Stomach (tissue), 9 donors: Measurements from ENCODE around the gene GNB1L. TPM values are rescaled to one million over a fixed set of nuclear protein-coding genes. Genes with fewer than 3 reads are reported as not detected.
A peak's percentile ranks its signal among the peaks of the same experiment; 100 is the strongest.

Experiments
- DNase-seq, 2 donors: peaks; one replicate each; pipeline versions ENCODE4 v3.0.0 to v3.0.0-alpha.2; 2013 to 2019
- H3K27ac ChIP-seq, 5 donors: fragments of 200-600 bp in 4 of 5; sonication (generic) in 4 of 5; one replicate each; pipeline ENCODE4 v1.5.1; 2013 to 2019; ENCODE audit warnings: mild to moderate bottlenecking in 1 of 5, moderate library complexity in 1 of 5
- H3K27me3 ChIP-seq, 3 donors: fragments of 200-600 bp; sonication (generic); one replicate each; pipeline ENCODE4 v1.5.1; 2017 to 2019; ENCODE audit warnings: mixed run types in 1 of 3
- H3K36me3 ChIP-seq, 4 donors: fragments of 200-600 bp; sonication (generic); 1 replicate in 3 of 4; 2 replicates in 1 of 4; pipeline ENCODE4 v1.5.1; 2016 to 2019
- H3K4me1 ChIP-seq, 4 donors: fragments of 200-600 bp; sonication (generic); one replicate each; pipeline ENCODE4 v1.5.1; 2016 to 2019
- H3K4me3 ChIP-seq, 4 donors: fragments of 200-600 bp; sonication (generic) in 3 of 4; one replicate each; pipeline ENCODE4 v1.5.1; 2016 to 2019; ENCODE audit warnings: mild to moderate bottlenecking in 1 of 4
- H3K9me3 ChIP-seq, 4 donors: fragments of 200-600 bp; sonication (generic); one replicate each; pipeline ENCODE4 v1.5.1; 2016 to 2019
- EP300 ChIP-seq: sonication (generic); formaldehyde crosslinking; IDR thresholded peaks from one replicate; pipeline ENCODE4 v1.6.1; 2017; ENCODE audit warnings: antibody characterized with exemption
- POLR2A ChIP-seq, 4 donors: fragments of 450-650 bp; IDR thresholded peaks; one replicate each; pipeline ENCODE4 v1.6.1; 2016; ENCODE audit warnings: antibody characterized with exemption in 4 of 4, control low read depth in 2 of 4, mild to moderate bottlenecking in 1 of 4, moderate library complexity in 1 of 4
- POLR2AphosphoS5 ChIP-seq, 3 donors: sonication (generic); formaldehyde crosslinking; IDR thresholded peaks; one replicate each; pipeline ENCODE4 v1.6.1; 2016; ENCODE audit warnings: antibody characterized with exemption in 3 of 3
- WGBS, 5 donors: extraction: QIAGEN DNeasy Blood & Tissue Kit in 3 of 5; methylation state at CpG; one replicate each; pipeline versions ENCODE4 v1.1.5 to v1.1.7; 2013 to 2018; 5-methylcytosine and 5-hydroxymethylcytosine counted together
- intact Hi-C: fragments of 100-400 bp; cut with DNase I; formaldehyde crosslinking; loops from one replicate; pipeline ENCODE4 v1.15.1; 2023; ENCODE audit warnings: low total_unique reads
- polyA plus RNA-seq, 3 donors: library from polyadenylated mRNA; stranded (reverse); fragments of 200-250 nt; gene quantifications; one replicate each; pipeline ENCODE4 v1.2.3, GENCODE V29; 2013
- total RNA-seq, 5 donors: library from RNA; depleted of rRNA; stranded (reverse); fragments of >200 nt; gene quantifications; one replicate each; pipeline versions ENCODE4 v1.1.0 to v1.2.3, GENCODE V29; 2014 to 2016
- TF ChIP-seq, protein P1 (sequence below), 7 experiments: fragments of 450-650 bp in 4 of 7; fragments of 200-600 bp in 3 of 7; sonication (generic) in 3 of 7; IDR thresholded peaks; one replicate each; pipeline ENCODE4 v1.5.1; 2016 to 2019; ENCODE audit warnings: antibody characterized with exemption in 7 of 7, control low read depth in 2 of 7, mild to moderate bottlenecking in 1 of 7
- donor health status: healthy with polysubstance abuse.
- donor health status: Bipolar disorder and iron deficiency.
- donor health status: healthy.

Gene GNB1L
- total and polyA plus RNA-seq, 8 donors, result 0.29 to 6.8 (median 3.1) TPM; not detected in 1

DNA sequence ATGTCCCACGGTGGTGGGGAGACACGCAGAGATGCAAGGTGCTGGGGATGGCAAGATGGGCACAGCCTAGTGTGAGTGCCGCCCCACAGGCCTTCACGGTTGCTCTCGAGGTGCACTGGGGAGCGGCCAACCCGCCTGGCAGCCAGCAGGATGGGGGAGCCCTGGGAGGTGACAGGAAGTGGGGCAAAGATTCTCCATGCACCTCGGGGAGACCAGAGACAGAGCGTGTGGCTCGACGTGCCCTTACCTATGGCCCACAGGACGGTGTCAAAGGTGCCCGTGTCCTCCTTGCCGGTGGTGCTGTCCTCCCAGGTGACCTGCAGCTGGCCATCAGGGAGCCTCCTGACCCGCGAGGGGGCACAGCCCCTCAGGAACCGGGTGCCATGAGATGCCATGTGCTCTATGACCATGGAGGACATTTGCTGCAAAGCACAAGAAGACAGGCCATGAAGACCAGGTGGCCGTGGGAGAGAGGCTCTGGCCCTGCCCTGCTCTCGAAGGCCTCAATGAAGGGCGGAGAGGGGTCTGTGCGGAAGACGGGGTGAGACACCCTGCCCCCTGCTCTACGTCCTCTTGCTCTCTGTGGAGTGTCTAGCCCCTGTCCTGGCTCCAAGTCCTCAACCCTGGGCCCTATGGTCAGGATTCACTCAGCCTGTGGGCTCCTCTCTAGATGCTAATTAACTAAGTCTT is 40.6 kb upstream of the GNB1L start:
- TF ChIP-seq, protein P1, sequence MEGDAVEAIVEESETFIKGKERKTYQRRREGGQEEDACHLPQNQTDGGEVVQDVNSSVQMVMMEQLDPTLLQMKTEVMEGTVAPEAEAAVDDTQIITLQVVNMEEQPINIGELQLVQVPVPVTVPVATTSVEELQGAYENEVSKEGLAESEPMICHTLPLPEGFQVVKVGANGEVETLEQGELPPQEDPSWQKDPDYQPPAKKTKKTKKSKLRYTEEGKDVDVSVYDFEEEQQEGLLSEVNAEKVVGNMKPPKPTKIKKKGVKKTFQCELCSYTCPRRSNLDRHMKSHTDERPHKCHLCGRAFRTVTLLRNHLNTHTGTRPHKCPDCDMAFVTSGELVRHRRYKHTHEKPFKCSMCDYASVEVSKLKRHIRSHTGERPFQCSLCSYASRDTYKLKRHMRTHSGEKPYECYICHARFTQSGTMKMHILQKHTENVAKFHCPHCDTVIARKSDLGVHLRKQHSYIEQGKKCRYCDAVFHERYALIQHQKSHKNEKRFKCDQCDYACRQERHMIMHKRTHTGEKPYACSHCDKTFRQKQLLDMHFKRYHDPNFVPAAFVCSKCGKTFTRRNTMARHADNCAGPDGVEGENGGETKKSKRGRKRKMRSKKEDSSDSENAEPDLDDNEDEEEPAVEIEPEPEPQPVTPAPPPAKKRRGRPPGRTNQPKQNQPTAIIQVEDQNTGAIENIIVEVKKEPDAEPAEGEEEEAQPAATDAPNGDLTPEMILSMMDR (IDR thresholded peaks at IDR 0.05), result no peak
- TF ChIP-seq EP300 (no peak), POLR2A (IDR thresholded peaks at IDR 0.05) (no peak), POLR2AphosphoS5 (IDR thresholded peaks at IDR 0.05) (no peak)
- WGBS, 5 donors, result 87 to 96% (median 92%) methylated on average over 14 to 23 of the region's 23 CpGs
- Histone ChIP-seq H3K27ac (no peak overlapping the region), H3K9me3 (no peaks in the 10 kb centered on the region), H3K36me3 (peaks cover 4 to 97% (median 70%) of the 10 kb centered on the region in 4 donors), H3K27me3 (no peaks in the 10 kb centered on the region), H3K4me1 (peaks cover 9 to 27% (median 15%) of the 10 kb centered on the region in 4 donors), H3K4me3 (no peak overlapping the region)
- intact Hi-C loops, result no loop called here
- DNase-seq, result no peak

DNA sequence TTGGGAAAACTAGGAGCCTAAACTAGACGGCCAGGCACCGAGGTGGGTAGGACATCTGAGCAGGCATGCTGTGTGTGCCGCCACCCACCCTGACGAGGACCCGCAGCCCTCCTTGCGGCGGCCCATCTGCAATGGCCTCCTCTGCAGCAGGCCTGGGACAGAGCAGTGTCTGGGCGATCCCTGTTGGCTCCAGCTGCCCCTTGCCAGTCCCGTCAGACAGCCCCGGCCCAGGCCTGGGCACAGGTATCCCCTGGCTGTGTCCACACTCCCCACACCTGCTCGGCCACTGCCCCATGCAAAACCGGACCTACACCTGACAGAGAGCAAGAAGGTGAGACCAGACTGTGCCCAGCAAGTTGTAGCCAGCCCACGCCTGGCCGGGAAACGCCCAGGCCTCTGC is 38.7 kb upstream of the GNB1L start:
- intact Hi-C loops, result no loop called here
- Histone ChIP-seq H3K27me3 (no peaks in the 10 kb centered on the region), H3K36me3 (peaks cover 4 to 99% (median 69%) of the 10 kb centered on the region in 4 donors), H3K9me3 (no peaks in the 10 kb centered on the region), H3K4me3 (no peak overlapping the region), H3K27ac (no peak overlapping the region), H3K4me1 (peaks cover 9 to 27% (median 15%) of the 10 kb centered on the region in 4 donors)
- DNase-seq, result no peak
- WGBS, 5 donors, result 85 to 98% (median 93%) methylated on average over 10 to 15 of the region's 15 CpGs
- no peak for TF ChIP-seq POLR2AphosphoS5 (IDR thresholded peaks at IDR 0.05)
- no peak for TF ChIP-seq POLR2A (IDR thresholded peaks at IDR 0.05)
- TF ChIP-seq, protein P1 (IDR thresholded peaks at IDR 0.05), result no peak
- TF ChIP-seq EP300, result no peak

DNA sequence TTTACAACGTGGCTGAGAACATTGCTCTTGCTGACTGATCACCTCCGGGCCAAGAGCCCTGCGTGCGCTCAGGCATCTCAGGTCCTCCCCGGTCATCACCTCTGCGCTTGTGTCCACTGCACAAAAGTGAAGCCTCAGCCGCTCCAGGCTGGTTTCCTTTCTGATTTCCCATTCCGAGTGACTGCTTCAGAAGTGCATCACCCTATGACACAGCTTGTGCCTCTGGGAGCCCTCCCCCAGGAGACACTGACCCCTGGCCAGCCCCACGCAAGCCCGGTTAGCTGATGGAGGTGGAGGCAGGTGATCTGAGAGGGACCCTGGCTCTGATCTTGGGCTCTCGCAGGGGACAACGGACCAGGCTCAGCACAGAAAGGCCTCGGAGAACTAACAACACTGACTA is 38.3 kb upstream of the GNB1L start:
- Histone ChIP-seq H3K4me3 (no peak overlapping the region), H3K27me3 (no peaks in the 10 kb centered on the region), H3K4me1 (peaks cover 9 to 28% (median 15%) of the 10 kb centered on the region in 4 donors), H3K9me3 (no peaks in the 10 kb centered on the region), H3K27ac (peak overlapping the region in 1 of 5 donors; percentile 66), H3K36me3 (peaks cover 2 to 99% (median 68%) of the 10 kb centered on the region in 4 donors)
- TF ChIP-seq POLR2AphosphoS5 (IDR thresholded peaks at IDR 0.05) (no peak), POLR2A (IDR thresholded peaks at IDR 0.05) (no peak), EP300 (no peak)
- 87 to 92% (median 89%) methylated on average over 13 of the region's 13 CpGs for WGBS, 5 donors
- intact Hi-C loops, result no loop called here
- no peak for DNase-seq

DNA sequence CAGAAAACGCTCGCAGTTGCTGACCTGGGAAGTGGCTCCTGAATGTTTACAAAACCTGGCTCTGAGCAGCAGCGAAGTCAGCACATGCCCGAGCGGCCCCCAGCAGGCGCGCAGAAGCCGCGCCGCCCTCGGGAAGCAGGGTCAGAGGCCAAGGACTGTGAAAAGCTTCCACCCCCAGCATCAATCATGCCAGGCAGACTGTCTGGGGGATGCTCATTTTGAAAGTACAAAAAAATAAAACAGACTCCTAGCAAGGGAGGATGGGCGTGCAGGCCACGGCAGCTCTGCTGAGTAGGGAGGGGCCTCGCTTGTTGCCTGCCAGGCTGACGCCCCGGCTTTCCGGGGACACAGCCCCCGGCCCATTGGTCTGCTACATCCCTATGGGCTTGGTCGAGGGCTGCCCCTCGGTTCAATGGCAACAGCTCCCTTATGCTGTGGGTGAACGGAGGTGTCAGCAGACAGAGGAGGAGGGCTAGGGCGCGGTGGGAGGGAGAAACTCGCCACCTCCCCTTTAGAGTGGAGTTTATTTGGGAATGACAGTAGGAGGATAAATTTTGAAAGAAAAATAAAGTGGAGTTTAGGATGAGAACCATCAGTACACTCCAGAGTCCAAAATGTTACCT is 37.7 kb upstream of the GNB1L start:
- H3K4me1 ChIP-seq, result peaks cover 9 to 33% (median 15%) of the 10 kb centered on the region in 4 donors
- no peaks in the 10 kb centered on the region for H3K9me3 ChIP-seq
- intact Hi-C loops, result no loop called here
- TF ChIP-seq, protein P1 (IDR thresholded peaks at IDR 0.05), result no peak
- no peak for TF ChIP-seq POLR2A (IDR thresholded peaks at IDR 0.05)
- no peak for TF ChIP-seq EP300
- no peak for TF ChIP-seq POLR2AphosphoS5 (IDR thresholded peaks at IDR 0.05)
- H3K4me3 ChIP-seq, result peak overlapping the region in 2 of 4 donors; percentile 12 to 16
- DNase-seq, result peak in 1 of 2 donors; percentile 54
- peak overlapping the region in 3 of 5 donors; percentile 47 to 66 (median 60) for H3K27ac ChIP-seq
- 44 to 58% (median 53%) methylated on average over 22 to 24 of the region's 24 CpGs for WGBS, 5 donors
- H3K36me3 ChIP-seq, result peaks cover 0 to 99% (median 68%) of the 10 kb centered on the region in 4 donors
- no peaks in the 10 kb centered on the region for H3K27me3 ChIP-seq
